Spinal cord (tissue), 10 donors: ENCODE results near the gene TUBGCP3. TPM values are rescaled to one million over a fixed set of nuclear protein-coding genes. Genes with fewer than 3 reads are reported as not detected.

ENCODE experiments used
- DNase-seq, 6 donors: peaks; one replicate each; pipeline versions ENCODE4 v3.0.0 to v3.0.0-alpha.2; 2013 to 2015; ENCODE audit warnings: low spot score in 6 of 6, low read depth in 4 of 6
- H3K27ac ChIP-seq: one replicate; pipeline ENCODE4 v1.5.1; 2013; ENCODE audit warnings: low read depth, low read length, control low read depth
- H3K27me3 ChIP-seq: one replicate; pipeline ENCODE4 v1.6.1; 2013; ENCODE audit warnings: low read length; ENCODE audit not compliant: control insufficient read depth, insufficient read depth
- H3K36me3 ChIP-seq: one replicate; pipeline ENCODE4 v1.6.1; 2013; ENCODE audit warnings: low read length; ENCODE audit not compliant: control insufficient read depth, insufficient read depth
- H3K4me1 ChIP-seq: one replicate; pipeline ENCODE4 v1.6.1; 2013; ENCODE audit warnings: low read length; ENCODE audit not compliant: control insufficient read depth, insufficient read depth
- H3K4me3 ChIP-seq: one replicate; pipeline ENCODE4 v1.5.1; 2013; ENCODE audit warnings: low read depth, low read length, control low read depth
- H3K9me3 ChIP-seq: one replicate; pipeline ENCODE4 v1.6.1; 2013; ENCODE audit warnings: low read length; ENCODE audit not compliant: control insufficient read depth, insufficient read depth
- WGBS: methylation state at CpG from one replicate; pipeline ENCODE4 v1.1.5; 2013; ENCODE audit warnings: missing lambda C conversion rate; ENCODE audit not compliant: insufficient coverage; 5-methylcytosine and 5-hydroxymethylcytosine counted together
- polyA plus RNA-seq, 2 donors: library from polyadenylated mRNA; unstranded; fragments of 120-200 nt; gene quantifications; one replicate each; pipeline ENCODE4 v1.2.1, GENCODE V29; 2013; ENCODE audit not compliant: insufficient read length in 2 of 2
- total RNA-seq, 2 donors: library from RNA; depleted of rRNA in 1 of 2; stranded (reverse); fragments of 120-200 nt in 1 of 2; fragments of >200 nt in 1 of 2; gene quantifications; one replicate each; pipeline versions ENCODE4 v1.2.3 to v1.2.4, GENCODE V29; 2013 to 2014
- donor health status: healthy.

TUBGCP3 gene
- total and polyA plus RNA-seq, 4 donors: 23.2 to 40.5 (median 33.5) TPM

DNA sequence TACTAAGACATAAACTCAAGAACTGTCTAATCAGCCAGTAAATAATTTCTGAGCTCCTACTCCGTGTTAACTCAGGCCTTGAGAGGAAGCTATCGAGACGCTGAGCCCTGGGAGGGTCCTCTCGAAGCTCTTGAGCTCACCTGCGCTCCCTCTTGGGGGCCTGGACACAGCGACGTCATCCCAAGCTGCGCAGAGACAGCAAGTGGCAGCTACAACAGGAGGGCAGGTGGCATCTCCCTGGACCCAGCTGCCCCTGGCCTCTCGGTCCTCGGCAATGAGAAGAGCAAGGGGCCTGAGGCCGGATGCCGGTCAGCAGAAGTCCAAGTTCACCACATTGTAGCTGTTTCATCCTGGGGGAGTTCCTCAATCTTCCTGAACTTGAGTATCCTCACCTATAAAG is 30.5 kb upstream of the TUBGCP3 start:
- Histone ChIP-seq H3K27me3 (peaks cover 4% of the 10 kb centered on the region), H3K4me3 (no peak overlapping the region), H3K9me3 (no peaks in the 10 kb centered on the region), H3K36me3 (no peaks in the 10 kb centered on the region), H3K4me1 (no peaks in the 10 kb centered on the region), H3K27ac (no peak overlapping the region)
- DNase-seq: no peak
- 93% methylated on average over 10 of the region's 12 CpGs for WGBS

GRCh38 chr13:112617754-112618375 is 29.9 kb upstream of the TUBGCP3 start:
- no peak overlapping the region for H3K27ac ChIP-seq
- H3K9me3 ChIP-seq: no peaks in the 10 kb centered on the region
- no peak overlapping the region for H3K4me3 ChIP-seq
- no peaks in the 10 kb centered on the region for H3K4me1 ChIP-seq
- 83% methylated on average over 18 of the region's 18 CpGs for WGBS
- peaks cover 4% of the 10 kb centered on the region for H3K27me3 ChIP-seq
- DNase-seq: no peak
- no peaks in the 10 kb centered on the region for H3K36me3 ChIP-seq

GRCh38 chr13:112616586-112617362 is 28.8 kb upstream of the TUBGCP3 start:
- Histone ChIP-seq H3K27me3 (peaks cover 4% of the 10 kb centered on the region), H3K36me3 (no peaks in the 10 kb centered on the region), H3K27ac (no peak overlapping the region), H3K4me3 (no peak overlapping the region), H3K4me1 (no peaks in the 10 kb centered on the region), H3K9me3 (no peaks in the 10 kb centered on the region)
- peak in 2 of 6 donors; percentile 47 to 50 for DNase-seq
- WGBS: 69% methylated on average over 12 of the region's 13 CpGs

DNA sequence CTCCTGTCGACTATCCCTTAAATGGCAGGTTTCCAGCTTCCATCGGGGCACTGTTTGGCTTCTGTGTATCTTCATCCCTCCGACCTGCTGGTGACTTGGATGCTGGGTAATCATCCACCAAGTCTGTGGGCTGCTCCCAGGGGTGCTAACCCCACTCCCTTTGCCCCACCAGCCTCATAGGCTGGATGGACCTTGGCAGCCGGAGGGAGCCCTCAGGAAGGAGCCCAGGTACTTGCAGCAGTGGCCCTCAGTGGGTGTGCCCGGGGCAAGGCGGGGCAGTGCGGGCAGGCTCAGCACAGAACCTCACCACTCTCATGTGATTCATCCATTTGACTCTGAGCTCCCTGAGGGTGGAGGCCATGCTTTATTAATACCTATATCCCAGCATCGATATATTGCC is 27.4 kb upstream of the TUBGCP3 start:
- DNase-seq: no peak
- Histone ChIP-seq H3K9me3 (no peaks in the 10 kb centered on the region), H3K36me3 (no peaks in the 10 kb centered on the region), H3K27me3 (peaks cover 4% of the 10 kb centered on the region), H3K4me1 (no peaks in the 10 kb centered on the region), H3K4me3 (no peak overlapping the region), H3K27ac (no peak overlapping the region)
- WGBS: 82% methylated on average over 4 of the region's 8 CpGs

DNA sequence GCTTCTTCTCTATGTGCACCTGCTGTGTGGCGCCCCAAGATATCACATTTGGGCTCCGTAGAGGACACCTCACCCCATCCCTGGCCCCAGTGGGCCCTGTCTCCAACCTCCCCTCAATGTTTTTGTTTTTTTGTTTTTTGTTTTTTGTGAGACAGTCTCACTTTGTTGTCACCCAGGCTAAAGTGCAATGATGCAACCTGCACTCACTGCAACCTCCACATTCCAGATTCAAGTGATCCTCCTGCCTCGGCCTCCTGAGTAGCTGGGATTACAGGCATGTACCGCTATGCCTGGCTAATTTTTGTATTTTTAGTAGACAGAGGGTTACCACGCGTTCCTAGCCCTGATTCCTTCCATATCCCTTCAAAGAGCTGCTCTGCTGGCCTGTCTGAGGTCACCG is 26.9 kb upstream of the TUBGCP3 start:
- WGBS: 84% methylated on average over 4 of the region's 7 CpGs
- H3K27ac ChIP-seq: no peak overlapping the region
- H3K9me3 ChIP-seq: no peaks in the 10 kb centered on the region
- H3K27me3 ChIP-seq: peaks cover 4% of the 10 kb centered on the region
- no peaks in the 10 kb centered on the region for H3K4me1 ChIP-seq
- H3K36me3 ChIP-seq: no peaks in the 10 kb centered on the region
- H3K4me3 ChIP-seq: no peak overlapping the region
- no peak for DNase-seq

- no CpG with 5 or more reads among the region's 2 CpGs for WGBS
- no peak overlapping the region for H3K27ac ChIP-seq
Observed at GRCh38 chr13:112608212-112608611, 20.3 kb upstream of the TUBGCP3 start.

DNA sequence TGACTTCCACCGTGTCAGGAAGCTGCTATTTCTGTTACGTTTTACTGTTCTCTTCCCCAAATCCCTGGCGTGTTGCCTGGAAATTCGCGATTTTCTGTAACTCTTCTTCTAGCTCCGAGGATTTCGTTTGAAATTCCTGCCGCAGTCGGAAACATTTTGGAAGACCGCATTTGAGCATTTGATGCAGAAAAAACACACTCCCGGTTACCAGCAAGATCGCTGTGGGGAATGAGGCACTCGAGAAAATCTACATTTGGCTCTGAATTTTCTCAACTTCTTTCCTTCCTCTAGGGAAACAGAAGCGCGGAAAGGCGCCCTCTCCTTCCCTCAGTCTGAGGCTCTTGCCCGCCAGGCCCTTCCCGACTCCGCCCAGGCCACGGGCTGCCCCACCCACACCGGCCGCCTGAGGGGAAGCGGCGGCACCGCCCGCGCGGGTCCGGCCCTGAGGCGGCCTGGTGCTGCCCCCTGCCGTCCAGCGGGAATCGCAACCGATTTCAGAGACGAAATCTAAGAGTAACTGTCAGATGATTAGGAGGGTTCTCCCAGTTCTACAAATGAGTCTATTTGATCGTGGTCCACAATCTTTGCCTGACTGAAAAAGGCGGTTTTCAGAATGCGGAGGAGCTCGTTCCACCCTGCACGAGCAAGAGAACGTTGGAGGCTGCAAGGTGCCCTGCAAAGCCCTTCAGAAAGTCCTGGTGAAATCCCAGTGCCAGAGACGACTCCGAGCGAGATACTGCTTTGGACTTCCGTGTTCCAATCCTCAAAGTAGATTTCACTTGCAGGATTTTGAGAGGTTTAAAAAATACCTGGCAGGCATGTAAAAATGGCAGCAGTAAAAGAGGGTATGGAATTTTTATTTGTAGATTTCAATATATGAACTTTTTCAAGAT is 18.4 kb upstream of the TUBGCP3 start:
- DNase-seq: peak; percentile 51 to 95 (median 73)
- H3K27me3 ChIP-seq: no peaks in the 10 kb centered on the region
- peak overlapping the region; percentile 90 for H3K27ac ChIP-seq
- H3K4me1 ChIP-seq: peaks cover 15% of the 10 kb centered on the region
- peak overlapping the region; percentile 63 for H3K4me3 ChIP-seq
- no peaks in the 10 kb centered on the region for H3K9me3 ChIP-seq
- H3K36me3 ChIP-seq: no peaks in the 10 kb centered on the region
- WGBS: under 1% methylated on average over 41 of the region's 45 CpGs

More at GRCh38 chr13:112608212-112608611, 20.3 kb upstream of the TUBGCP3 start:
- peaks cover 9% of the 10 kb centered on the region for H3K4me1 ChIP-seq
- no peaks in the 10 kb centered on the region for H3K27me3 ChIP-seq
- no peak for DNase-seq
- H3K9me3 ChIP-seq: no peaks in the 10 kb centered on the region
- no peak overlapping the region for H3K4me3 ChIP-seq
- no peaks in the 10 kb centered on the region for H3K36me3 ChIP-seq

- peaks cover 15% of the 10 kb centered on the region for H3K4me1 ChIP-seq
- H3K4me3 ChIP-seq: peak overlapping the region; percentile 63
- H3K36me3 ChIP-seq: no peaks in the 10 kb centered on the region
- no peak for DNase-seq
- 69% methylated on average over 11 of the region's 18 CpGs for WGBS
- H3K27me3 ChIP-seq: no peaks in the 10 kb centered on the region
- H3K27ac ChIP-seq: peak overlapping the region; percentile 90
- H3K9me3 ChIP-seq: no peaks in the 10 kb centered on the region
Observed at GRCh38 chr13:112605531-112605990, 17.6 kb upstream of the TUBGCP3 start.

GRCh38 chr13:112603641-112604225 is 15.8 kb upstream of the TUBGCP3 start:
- peak in 1 of 6 donors; percentile 20 for DNase-seq
- no peak overlapping the region for H3K4me3 ChIP-seq
- 100% methylated on average over 1 of the region's 5 CpGs for WGBS
- no peak overlapping the region for H3K27ac ChIP-seq
- no peaks in the 10 kb centered on the region for H3K36me3 ChIP-seq
- no peaks in the 10 kb centered on the region for H3K9me3 ChIP-seq
- no peaks in the 10 kb centered on the region for H3K27me3 ChIP-seq
- peaks cover 15% of the 10 kb centered on the region for H3K4me1 ChIP-seq
